HepG2 (cell line): ENCODE data around the gene FYTTD1. TPM values are rescaled to one million over a fixed set of nuclear protein-coding genes. Genes with fewer than 3 reads are reported as not detected.

Experiments
- ATAC-seq: fragments of 200-7000 bp; cut with Tn5 transposase; 3 replicates; pipeline ENCODE4 v1.9.1; 2020; ENCODE audit warnings: mild to moderate bottlenecking, moderate library complexity
- BruUV-seq: library from RNA; stranded (reverse); fragments of 400-500 nt; replicated peaks from 2 replicates; lab custom pipeline; 2021; lab: Mats Ljungman, UMichigan
- CTCF ChIA-PET: fragments of 300-600 bp; formaldehyde crosslinking; extraction: SDS; loops from one replicate; lab custom pipeline; 2021; ENCODE audit warnings: low total read pairs, inconsistent platforms, low intra/inter-chr PET ratio; lab: Yijun Ruan, JAX
- POLR2A ChIA-PET: fragments of 350-600 bp; sonication (Branson Sonifier 250); formaldehyde crosslinking; loops from one replicate; lab custom pipeline; 2020; ENCODE audit warnings: antibody characterized with exemption, inconsistent platforms; lab: Yijun Ruan, JAX
- DNase-seq: peaks from one replicate; pipeline ENCODE4 v3.0.0-alpha.2; 2015; ENCODE audit warnings: low spot score
- FAIRE-seq: peaks from 3 replicates; lab custom pipeline; 2011; peaks lifted over from hg19 to GRCh38; lab: Jason Lieb, UNC
- H2AFZ ChIP-seq: one replicate; pipeline ENCODE4 v1.6.1; 2011; ENCODE audit warnings: low read length, inconsistent platforms
- H3K27ac ChIP-seq: fragments of 300-600 bp; 3 replicates; pipeline ENCODE4 v1.8.0; 2011; ENCODE audit warnings: mixed run types, mild to moderate bottlenecking, mixed read lengths, low read length, inconsistent platforms; ENCODE audit not compliant: insufficient read depth; ENCODE audit errors: extremely low read length
- H3K27me3 ChIP-seq, 2 experiments: fragments of 200-600 bp in 1 of 2; 2 replicates in 1 of 2; 3 replicates in 1 of 2; pipeline versions ENCODE4 v1.6.0 to v1.8.0; 2011; ENCODE audit warnings: low read length in 2 of 2, mild to moderate bottlenecking in 2 of 2, moderate library complexity in 2 of 2, inconsistent platforms in 1 of 2; ENCODE audit not compliant: insufficient read depth in 2 of 2, control insufficient read depth in 1 of 2
- H3K36me3 ChIP-seq, 2 experiments: fragments of 200-600 bp in 1 of 2; replicated peaks in 1 of 2; 2 replicates in 1 of 2; 3 replicates in 1 of 2; pipeline versions ENCODE4 v1.5.1 to v1.8.0; 2011; ENCODE audit warnings: low read length in 2 of 2, inconsistent platforms in 1 of 2; ENCODE audit not compliant: insufficient read depth in 2 of 2, control insufficient read depth in 1 of 2
- H3K4me1 ChIP-seq: 2 replicates; pipeline ENCODE4 v1.5.1; 2012; ENCODE audit warnings: low read length, inconsistent platforms; ENCODE audit not compliant: insufficient read depth
- H3K4me2 ChIP-seq: 2 replicates; pipeline ENCODE4 v1.6.0; 2011; ENCODE audit warnings: low read depth, low read length, inconsistent platforms
- H3K4me3 ChIP-seq, 3 experiments: fragments of 200-600 bp in 1 of 3; sonication (generic), shearing (Covaris generic) in 1 of 3; replicated peaks in 1 of 3; 2 replicates each; pipeline ENCODE4 v1.5.1; 2011 to 2016; ENCODE audit warnings: low read length in 3 of 3, inconsistent platforms in 2 of 3, low read depth in 2 of 3, mild to moderate bottlenecking in 2 of 3, control low read depth in 1 of 3, mixed read lengths in 1 of 3; ENCODE audit not compliant: insufficient read depth in 1 of 3
- H3K79me2 ChIP-seq: one replicate; pipeline ENCODE4 v1.6.1; 2011; ENCODE audit warnings: low read length, inconsistent platforms; ENCODE audit not compliant: insufficient read depth
- H3K9ac ChIP-seq: 2 replicates; pipeline ENCODE4 v1.6.0; 2011; ENCODE audit warnings: mild to moderate bottlenecking, low read depth, low read length, inconsistent platforms; ENCODE audit not compliant: insufficient read depth
- H3K9me3 ChIP-seq: 2 replicates; pipeline ENCODE4 v1.5.1; 2012; ENCODE audit warnings: mild to moderate bottlenecking, low read length
- H4K20me1 ChIP-seq: 2 replicates; pipeline ENCODE4 v1.6.0; 2011; ENCODE audit warnings: inconsistent platforms, mild to moderate bottlenecking, low read length, moderate library complexity; ENCODE audit not compliant: insufficient read depth
- BATF2 ChIP-seq: sonication (generic); formaldehyde crosslinking; IDR thresholded peaks from 2 replicates; pipeline ENCODE4 v1.8.0; 2022; ENCODE audit warnings: mild to moderate bottlenecking, missing genetic modification reagents, moderate library complexity
- BRCA1 ChIP-seq: sonication (generic); formaldehyde crosslinking; IDR thresholded peaks from 2 replicates; pipeline ENCODE4 v1.4.0; 2020; ENCODE audit warnings: missing genetic modification reagents
- FOXJ3 ChIP-seq: sonication (generic); formaldehyde crosslinking; IDR thresholded peaks from 2 replicates; pipeline ENCODE4 v1.4.0; 2020; ENCODE audit warnings: missing genetic modification reagents, mild to moderate bottlenecking, borderline replicate concordance
- FOXO1 ChIP-seq: sonication (generic); formaldehyde crosslinking; IDR thresholded peaks from 2 replicates; pipeline ENCODE4 v1.4.0; 2020; ENCODE audit warnings: missing genetic modification reagents
- HDAC6 ChIP-seq: fragments of 200-600 bp; sonication (generic); IDR thresholded peaks from 2 replicates; pipeline ENCODE4 v1.7.0; 2017; ENCODE audit warnings: mild to moderate bottlenecking, antibody characterized with exemption, low read length, low read depth
- SCMH1 ChIP-seq: sonication (generic); formaldehyde crosslinking; IDR thresholded peaks from 2 replicates; pipeline ENCODE4 v1.9.0; 2021; ENCODE audit warnings: missing genetic modification reagents, mild to moderate bottlenecking, borderline replicate concordance
- ZBTB39 ChIP-seq: sonication (generic); formaldehyde crosslinking; IDR thresholded peaks from 2 replicates; pipeline ENCODE4 v1.5.0; 2020; ENCODE audit warnings: missing genetic modification reagents
- ZHX2 ChIP-seq, 2 experiments: sonication (generic) in 1 of 2; formaldehyde crosslinking in 1 of 2; IDR thresholded peaks; 2 replicates each; pipeline versions ENCODE4 v1.6.1 to v1.9.0; 2014 to 2022; ENCODE audit warnings: antibody characterized with exemption in 1 of 2, borderline replicate concordance in 1 of 2, inconsistent platforms in 1 of 2, low read depth in 1 of 2, missing genetic modification reagents in 1 of 2
- ZNF496 ChIP-seq: sonication (generic); formaldehyde crosslinking; IDR thresholded peaks from 2 replicates; pipeline ENCODE4 v1.8.1; 2023; ENCODE audit warnings: mild to moderate bottlenecking, moderate library complexity, missing genetic modification reagents; ENCODE audit not compliant: insufficient replicate concordance
- ZNF557 ChIP-seq: sonication (generic); formaldehyde crosslinking; IDR thresholded peaks from 2 replicates; pipeline ENCODE4 v1.4.0; 2020; ENCODE audit warnings: missing genetic modification reagents
- ZNF792 ChIP-seq: IDR thresholded peaks from 2 replicates; pipeline ENCODE4 v1.6.1; 2016
- ZSCAN12 ChIP-seq: sonication (generic); formaldehyde crosslinking; IDR thresholded peaks from 2 replicates; pipeline ENCODE4 v1.9.0; 2021; ENCODE audit warnings: mild to moderate bottlenecking, missing genetic modification reagents
- in situ Hi-C: cut with HindIII; loops from 2 replicates; pipeline ENCODE4 v1.10.0; 2017; ENCODE audit warnings: low pct_unique_long_range_greater_than_20kb; ENCODE audit not compliant: extremely low pct_ligation_motif_present
- intact Hi-C: fragments of 100-400 bp; cut with micrococcal nuclease; formaldehyde crosslinking; loops from one replicate; pipeline ENCODE4 v1.10.0; 2022; ENCODE audit not compliant: unreplicated experiment
- polyA plus RNA-seq, 8 experiments: library from polyadenylated mRNA; depleted of rRNA in 3 of 8; stranded (reverse) in 7 of 8; unstranded in 1 of 8; fragments of >200 nt; fragmentation: Illumina TruSeq in 4 of 8; extraction: Trizol in 4 of 8; gene quantifications; 2 replicates each; pipeline versions ENCODE4 v1.2.1 to v1.2.3, GENCODE V29; 2011 to 2016; ENCODE audit warnings: low read depth in 4 of 8, missing spikeins in 1 of 8, mixed read lengths in 1 of 8; ENCODE audit not compliant: insufficient read depth in 1 of 8
- total RNA-seq, 5 experiments: library from RNA; depleted of rRNA; stranded (reverse); fragments of >200 nt; fragmentation: Illumina TruSeq; extraction: Trizol; gene quantifications; 2 replicates each; pipeline ENCODE4 v1.2.3, GENCODE V29; 2016; ENCODE audit warnings: low read depth in 1 of 5

The FYTTD1 gene
- total and polyA plus RNA-seq, 2 of the 13 experiments (the other 11 are each of a cell fraction or from before 2014, with no cell fraction given): 6.5 to 28.8 TPM

GRCh38 chr3:197761784-197762183, 12.1 kb downstream of the FYTTD1 start:
- intact Hi-C loops: no loop called here
- FAIRE-seq (peak; percentile 59), DNase-seq (peak; percentile 45), ATAC-seq (no peak)
- no peak overlapping the region for H3K9ac ChIP-seq
- H2AFZ ChIP-seq: no peak overlapping the region
- no peaks in the 10 kb centered on the region for H3K27me3 ChIP-seq
- in situ Hi-C loops: no loop called here
- H3K4me3 ChIP-seq: no peak overlapping the region
- ChIA-PET POLR2A (no interaction called here), CTCF (no interaction called here)
- H4K20me1 ChIP-seq: no peaks in the 10 kb centered on the region
- H3K36me3 ChIP-seq: peaks cover 1 to 10% of the 10 kb centered on the region in 2 experiments; a peak in 3 of 5 replicates
- no peak overlapping the region for H3K4me2 ChIP-seq
- no peaks in the 10 kb centered on the region for H3K9me3 ChIP-seq
- H3K27ac ChIP-seq: no peak overlapping the region
- no peaks in the 10 kb centered on the region for H3K79me2 ChIP-seq
- no TSS peak for BruUV-seq
- H3K4me1 ChIP-seq: peaks cover 14% of the 10 kb centered on the region
- TF ChIP-seq FOXJ3 (CRISPR knock-in tag) (no peak), ZBTB39 (CRISPR knock-in tag) (no peak), BATF2 (CRISPR knock-in tag) (no peak), BRCA1 (CRISPR knock-in tag) (no peak), ZSCAN12 (CRISPR knock-in tag) (no peak), ZNF792 (no peak), HDAC6 (no peak), ZNF496 (CRISPR knock-in tag) (no peak), FOXO1 (CRISPR knock-in tag) (no peak), SCMH1 (CRISPR knock-in tag) (no peak), ZNF557 (CRISPR knock-in tag) (no peak), ZHX2 (IDR thresholded peaks at IDR 0.05; ENCODE audit: low read depth) (no peak), ZHX2 (CRISPR knock-in tag; IDR thresholded peaks at IDR 0.05; ENCODE audit: borderline replicate concordance) (no peak)
